Endothelial cell of umbilical vein (primary cell): ENCODE results near the gene C11orf58. TPM values are rescaled to one million over a fixed set of nuclear protein-coding genes. Genes with fewer than 3 reads are reported as not detected.

Experiments
- BruUV-seq: library from RNA; stranded (reverse); fragments of 400-500 nt; replicated peaks from 2 replicates; lab custom pipeline; 2021; lab: Mats Ljungman, UMichigan
- CTCF ChIA-PET: fragments of 300-600, 350-600 bp; sonication (Branson Sonifier 250); formaldehyde crosslinking; loops from one replicate; lab custom pipeline; 2021; ENCODE audit warnings: antibody characterized with exemption, inconsistent platforms; lab: Charles Lee
- POLR2A ChIA-PET: fragments of 300-600, 350-600 bp; sonication (Branson Sonifier 250); formaldehyde crosslinking; loops from one replicate; lab custom pipeline; 2021; ENCODE audit warnings: antibody characterized with exemption, inconsistent platforms; lab: Charles Lee
- DNase-seq: peaks from one replicate; pipeline ENCODE4 v3.0.0-alpha.2; 2011; ENCODE audit warnings: low read depth, low spot score
- FAIRE-seq: peaks from 2 replicates; lab custom pipeline; 2011; peaks lifted over from hg19 to GRCh38; lab: Jason Lieb, UNC
- H2AFZ ChIP-seq: 2 replicates; pipeline ENCODE4 v1.6.0; 2012; ENCODE audit warnings: low read depth, low read length, control low read depth, inconsistent platforms
- H3K27ac ChIP-seq: 2 replicates; pipeline ENCODE4 v1.5.1; 2011; ENCODE audit warnings: low read depth, mild to moderate bottlenecking, control low read depth, low read length, moderate library complexity; ENCODE audit not compliant: insufficient read depth
- H3K27me3 ChIP-seq, 2 experiments: 2 replicates each; pipeline versions ENCODE4 v1.6.0 to v1.6.1; 2011; ENCODE audit warnings: low read length in 2 of 2, mixed read lengths in 1 of 2; ENCODE audit not compliant: control insufficient read depth in 2 of 2, insufficient read depth in 2 of 2
- H3K36me3 ChIP-seq, 2 experiments: 2 replicates in 1 of 2; 3 replicates in 1 of 2; pipeline ENCODE4 v1.5.1; 2011; ENCODE audit warnings: low read length in 2 of 2, mild to moderate bottlenecking in 1 of 2, moderate library complexity in 1 of 2; ENCODE audit not compliant: control insufficient read depth in 2 of 2, insufficient read depth in 2 of 2; ENCODE audit errors: extremely low read depth in 1 of 2
- H3K4me1 ChIP-seq: 3 replicates; pipeline ENCODE4 v1.5.1; 2011; ENCODE audit warnings: mild to moderate bottlenecking, low read length; ENCODE audit not compliant: control insufficient read depth, insufficient read depth; ENCODE audit errors: extremely low read depth
- H3K4me2 ChIP-seq: 2 replicates; pipeline ENCODE4 v1.6.1; 2011; ENCODE audit warnings: low read length, control low read depth, mixed read lengths; ENCODE audit not compliant: insufficient read depth
- H3K4me3 ChIP-seq, 3 experiments: fragments of 200-600 bp in 1 of 3; sonication (generic), shearing (Covaris generic) in 1 of 3; replicated peaks in 1 of 3; 2 replicates each; pipeline ENCODE4 v1.5.1; 2011 to 2016; ENCODE audit warnings: control low read depth in 3 of 3, low read length in 3 of 3, mild to moderate bottlenecking in 2 of 3, inconsistent platforms in 1 of 3, low read depth in 1 of 3, moderate library complexity in 1 of 3; ENCODE audit not compliant: insufficient read depth in 1 of 3
- H3K79me2 ChIP-seq: 2 replicates; pipeline ENCODE4 v1.6.0; 2012; ENCODE audit warnings: low read length, inconsistent platforms; ENCODE audit not compliant: control insufficient read depth, insufficient read depth
- H3K9ac ChIP-seq: replicated peaks from 2 replicates; pipeline ENCODE3; 2011; ENCODE audit warnings: low read length, control low read depth; ENCODE audit not compliant: insufficient read depth; ENCODE audit errors: extremely low read depth
- H3K9me1 ChIP-seq: replicated peaks from 3 replicates; pipeline ENCODE4 v1.6.0; 2011; ENCODE audit warnings: mild to moderate bottlenecking, low read length; ENCODE audit not compliant: control insufficient read depth, insufficient read depth; ENCODE audit errors: extremely low read depth
- H3K9me3 ChIP-seq: replicated peaks from 2 replicates; pipeline ENCODE4 v1.5.1; 2012; ENCODE audit warnings: low read length, inconsistent platforms; ENCODE audit not compliant: control insufficient read depth, insufficient read depth
- H4K20me1 ChIP-seq: replicated peaks from 2 replicates; pipeline ENCODE3; 2011; ENCODE audit warnings: mild to moderate bottlenecking, low read length; ENCODE audit not compliant: control insufficient read depth, insufficient read depth; ENCODE audit errors: extremely low read depth
- CTCF ChIP-seq, 2 donors: IDR thresholded peaks; 1 replicate in 1 of 2; 2 replicates in 1 of 2; pipeline ENCODE4 v1.5.1; 2011; ENCODE audit warnings: low read length in 2 of 2, mild to moderate bottlenecking in 2 of 2, moderate library complexity in 2 of 2, control low read depth in 1 of 2, inconsistent platforms in 1 of 2, low read depth in 1 of 2; ENCODE audit not compliant: insufficient read depth in 1 of 2; ENCODE audit errors: extremely low read depth in 1 of 2
- EZH2 ChIP-seq: IDR thresholded peaks from 2 replicates; pipeline ENCODE4 v1.6.1; 2012; ENCODE audit warnings: borderline replicate concordance, low read depth, mild to moderate bottlenecking, moderate library complexity, low read length, inconsistent platforms; ENCODE audit not compliant: severe bottlenecking
- FOS ChIP-seq: IDR thresholded peaks from 2 replicates; pipeline ENCODE4 v1.6.1; 2011; ENCODE audit warnings: mild to moderate bottlenecking, low read length, moderate library complexity, borderline replicate concordance; ENCODE audit not compliant: insufficient read depth
- GATA2 ChIP-seq: IDR thresholded peaks from 2 replicates; pipeline ENCODE4 v1.7.0; 2011; ENCODE audit warnings: low read depth, mild to moderate bottlenecking, moderate library complexity, mixed read lengths, low read length; ENCODE audit not compliant: insufficient read length, insufficient read depth
- JUN ChIP-seq: IDR thresholded peaks from 2 replicates; pipeline ENCODE4 v1.6.1; 2011; ENCODE audit warnings: borderline replicate concordance, low read depth; ENCODE audit not compliant: insufficient read length, insufficient read depth
- MYC ChIP-seq: IDR thresholded peaks from one replicate; pipeline ENCODE4 v1.6.1; 2011; ENCODE audit warnings: mild to moderate bottlenecking, low read depth, low read length
- POLR2A ChIP-seq: IDR thresholded peaks from 2 replicates; pipeline ENCODE4 v1.6.1; 2012; ENCODE audit warnings: low read depth, mild to moderate bottlenecking, control low read depth, low read length
- POLR2AphosphoS5 ChIP-seq: IDR thresholded peaks from 2 replicates; pipeline ENCODE4 v1.6.1; 2012; ENCODE audit warnings: low read depth, mild to moderate bottlenecking, control low read depth, low read length, moderate library complexity; ENCODE audit not compliant: insufficient read depth
- dilution Hi-C: fragments of 300-500 bp; cut with MboI; formaldehyde crosslinking; loops from one replicate; pipeline ENCODE4 v1.15.0; 2019; ENCODE audit warnings: low sequenced_read_pairs; ENCODE audit not compliant: extremely low pct_ligation_motif_present
- intact Hi-C: fragments of 100-400 bp; cut with micrococcal nuclease; formaldehyde crosslinking; loops from one replicate; pipeline ENCODE4 v1.10.0; 2022
- polyA plus RNA-seq, 4 experiments: library from polyadenylated mRNA; depleted of rRNA in 3 of 4; stranded (reverse) in 3 of 4; unstranded in 1 of 4; fragments of >200 nt; gene quantifications; 2 replicates each; pipeline versions ENCODE4 v1.2.1 to v1.2.3, GENCODE V29; 2011 to 2012; ENCODE audit warnings: missing spikeins in 1 of 4
- total RNA-seq: library from RNA; stranded (reverse); gene quantifications from 2 replicates; pipeline ENCODE4 v1.2.3, GENCODE V29; 2021
- TF ChIP-seq, protein P1 (sequence below): IDR thresholded peaks from 2 replicates; pipeline ENCODE4 v1.6.1; 2011; ENCODE audit not compliant: insufficient read depth, insufficient read length

C11orf58 gene
- total and polyA plus RNA-seq, 2 donors (not counting 3 experiments of a cell fraction or from before 2014, with no cell fraction given) = 88.4 to 150 TPM

GRCh38 chr11:16769386-16769785 is 30.9 kb downstream of the C11orf58 start:
- Histone ChIP-seq H3K27me3 (peaks cover 7 to 14% of the 10 kb centered on the region in 2 experiments), H3K9me3 (no peaks in the 10 kb centered on the region), H3K9me1 (no peaks in the 10 kb centered on the region), H3K36me3 (no peaks in the 10 kb centered on the region), H3K9ac (no peak overlapping the region), H2AFZ (no peak overlapping the region), H3K27ac (no peak overlapping the region), H4K20me1 (no peaks in the 10 kb centered on the region), H3K4me1 (no peaks in the 10 kb centered on the region), H3K4me2 (no peak overlapping the region), H3K79me2 (no peaks in the 10 kb centered on the region), H3K4me3 (no peak overlapping the region)
- FAIRE-seq (no peak), DNase-seq (no peak)
- ChIA-PET CTCF (interaction anchor here (0.7 to 2.0 kb wide), 2 partner anchors 16 to 107 kb away, joined by 3 to 7 read pairs; no protein-coding TSS in a partner anchor), POLR2A (no interaction called here)
- no peak for TF ChIP-seq FOS
- TF ChIP-seq POLR2AphosphoS5 = no peak
- TF ChIP-seq EZH2 = no peak
- TF ChIP-seq, protein P1, sequence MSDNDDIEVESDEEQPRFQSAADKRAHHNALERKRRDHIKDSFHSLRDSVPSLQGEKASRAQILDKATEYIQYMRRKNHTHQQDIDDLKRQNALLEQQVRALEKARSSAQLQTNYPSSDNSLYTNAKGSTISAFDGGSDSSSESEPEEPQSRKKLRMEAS = no peak
- TF ChIP-seq MYC = no peak
- no peak for TF ChIP-seq CTCF (IDR thresholded peaks at IDR 0.05; ENCODE audit: extremely low read depth in 1 of 2, insufficient read depth in 1 of 2, low read depth in 1 of 2, low read length in 2 of 2)
- TF ChIP-seq GATA2 = no peak
- no peak for TF ChIP-seq POLR2A
- no peak for TF ChIP-seq JUN
- intact Hi-C loops (no loop called here), dilution Hi-C loops (no loop called here)
- no TSS peak for BruUV-seq
